ENCODE data around the gene IRX3.

IRX3 gene

DNA sequence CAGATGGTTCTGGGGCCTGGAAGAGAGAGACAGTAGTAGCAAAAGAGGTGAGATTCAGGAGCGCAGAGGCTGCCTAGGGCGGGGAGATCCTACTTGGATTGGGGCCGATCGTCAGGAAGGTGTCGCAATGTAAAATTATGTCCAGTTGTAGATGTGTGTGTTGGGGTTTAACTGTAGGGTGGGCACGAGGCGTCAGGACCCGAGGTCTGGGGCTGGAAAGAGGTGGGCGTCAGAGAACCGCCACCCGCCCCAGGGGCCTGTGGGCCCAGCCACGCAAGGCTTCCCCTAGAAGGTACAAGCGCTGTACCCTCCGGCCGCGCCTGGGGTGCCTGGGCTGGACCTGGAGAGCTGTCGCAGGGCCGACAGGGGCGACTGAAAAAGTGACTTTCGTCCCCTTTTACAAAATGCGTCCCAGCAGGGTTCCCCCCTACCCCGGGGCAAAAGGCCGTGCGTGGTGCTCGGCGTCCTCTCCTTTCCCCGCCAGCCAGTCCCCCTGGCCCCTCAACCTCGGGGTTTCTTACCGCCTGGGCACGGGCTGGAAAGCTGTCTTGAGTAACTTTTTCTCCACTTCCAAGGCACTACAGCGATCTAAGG lies 2.8 kb downstream of the IRX3 start:
- no peak for DNase-seq (ENCODE audit: low read depth)
- TF ChIP-seq, protein P1, sequence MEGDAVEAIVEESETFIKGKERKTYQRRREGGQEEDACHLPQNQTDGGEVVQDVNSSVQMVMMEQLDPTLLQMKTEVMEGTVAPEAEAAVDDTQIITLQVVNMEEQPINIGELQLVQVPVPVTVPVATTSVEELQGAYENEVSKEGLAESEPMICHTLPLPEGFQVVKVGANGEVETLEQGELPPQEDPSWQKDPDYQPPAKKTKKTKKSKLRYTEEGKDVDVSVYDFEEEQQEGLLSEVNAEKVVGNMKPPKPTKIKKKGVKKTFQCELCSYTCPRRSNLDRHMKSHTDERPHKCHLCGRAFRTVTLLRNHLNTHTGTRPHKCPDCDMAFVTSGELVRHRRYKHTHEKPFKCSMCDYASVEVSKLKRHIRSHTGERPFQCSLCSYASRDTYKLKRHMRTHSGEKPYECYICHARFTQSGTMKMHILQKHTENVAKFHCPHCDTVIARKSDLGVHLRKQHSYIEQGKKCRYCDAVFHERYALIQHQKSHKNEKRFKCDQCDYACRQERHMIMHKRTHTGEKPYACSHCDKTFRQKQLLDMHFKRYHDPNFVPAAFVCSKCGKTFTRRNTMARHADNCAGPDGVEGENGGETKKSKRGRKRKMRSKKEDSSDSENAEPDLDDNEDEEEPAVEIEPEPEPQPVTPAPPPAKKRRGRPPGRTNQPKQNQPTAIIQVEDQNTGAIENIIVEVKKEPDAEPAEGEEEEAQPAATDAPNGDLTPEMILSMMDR (IDR thresholded peaks at IDR 0.05; ENCODE audit: insufficient read depth, low read depth, low read length, missing control alignments) = no peak
- no peak overlapping the region for H3K4me3 ChIP-seq (ENCODE audit: low read depth, low read length)

DNA sequence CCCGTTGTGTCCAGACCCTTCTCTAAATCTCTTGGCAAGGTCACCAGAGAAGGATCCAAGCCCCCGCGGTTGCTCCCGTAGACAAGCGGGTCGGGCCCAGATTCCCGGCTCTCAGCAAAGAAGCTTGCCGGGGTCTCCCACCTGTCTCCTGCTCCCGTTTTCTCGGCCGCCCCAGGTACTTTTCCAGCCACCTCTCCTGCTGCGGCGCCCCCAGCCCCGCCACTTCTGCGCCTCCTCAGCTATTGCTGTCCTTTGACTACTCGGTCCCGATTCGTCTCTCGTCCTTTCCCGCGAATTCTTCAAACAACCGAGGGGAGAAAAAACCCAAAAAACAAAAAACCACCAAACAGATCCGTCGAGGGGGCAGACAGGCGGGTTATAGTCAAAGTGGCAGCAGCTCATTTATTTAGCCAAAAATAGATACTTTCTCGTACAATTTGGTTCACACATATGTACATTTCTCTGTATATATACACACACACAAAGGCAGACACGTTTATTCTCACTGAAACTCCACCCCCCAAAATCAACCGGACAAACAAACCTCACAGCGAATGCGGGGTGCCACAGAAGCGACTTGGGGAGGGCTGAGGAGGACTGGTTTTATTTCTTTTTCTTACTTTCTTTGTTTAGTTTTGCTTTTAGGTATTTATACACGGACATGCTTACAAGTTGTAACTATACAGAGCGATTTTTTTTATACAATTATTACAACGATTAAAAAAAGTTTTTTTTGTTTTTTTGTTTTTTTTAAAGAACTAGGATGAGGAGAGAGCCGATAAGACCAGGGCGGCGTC lies 3.5 kb downstream of the IRX3 start:
- no peak for DNase-seq (ENCODE audit: low read depth)
- H3K4me3 ChIP-seq (ENCODE audit: low read depth, low read length) = no peak overlapping the region
- TF ChIP-seq, protein P1 (IDR thresholded peaks at IDR 0.05; ENCODE audit: insufficient read depth, low read depth, low read length, missing control alignments) = no peak

DNA sequence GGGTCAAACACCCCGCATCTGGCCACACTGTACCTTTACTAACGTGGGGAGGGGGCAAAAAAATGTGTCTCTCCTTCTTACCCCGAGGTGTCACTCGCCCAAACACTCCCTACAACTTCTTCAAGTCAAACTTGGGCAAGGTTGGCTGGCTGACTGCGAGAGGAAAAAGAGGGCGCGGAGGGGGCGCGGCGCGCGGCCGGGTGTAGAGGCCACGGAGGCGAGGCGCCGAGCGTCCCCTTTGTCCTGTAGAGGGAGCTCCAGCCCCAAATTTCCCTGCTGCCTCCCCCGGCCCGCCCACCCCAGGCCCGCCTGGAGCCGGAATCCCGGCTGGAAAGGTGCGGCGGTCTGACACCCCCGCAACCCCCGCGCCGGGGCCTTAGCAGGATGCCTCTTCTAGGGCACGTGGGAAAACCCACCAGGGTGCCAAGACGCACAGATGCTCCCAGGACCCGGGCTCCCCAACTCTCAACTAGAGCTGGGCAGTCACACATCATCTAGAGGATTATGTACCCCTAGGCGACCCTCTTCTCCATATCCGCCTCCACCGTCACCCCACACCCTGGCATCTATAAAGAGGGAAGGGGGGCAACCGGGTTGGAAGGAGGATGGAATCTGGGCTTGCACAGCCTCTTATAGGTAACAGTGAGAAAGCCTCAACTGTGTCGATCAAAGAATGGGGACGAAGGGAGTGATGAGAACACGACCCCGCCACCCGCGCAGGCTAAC lies 4.2 kb downstream of the IRX3 start:
- DNase-seq (ENCODE audit: low read depth) = no peak
- TF ChIP-seq, protein P1 (IDR thresholded peaks at IDR 0.05; ENCODE audit: insufficient read depth, low read depth, low read length, missing control alignments) = peak; percentile 36
- H3K4me3 ChIP-seq (ENCODE audit: low read depth, low read length) = no peak overlapping the region

DNA sequence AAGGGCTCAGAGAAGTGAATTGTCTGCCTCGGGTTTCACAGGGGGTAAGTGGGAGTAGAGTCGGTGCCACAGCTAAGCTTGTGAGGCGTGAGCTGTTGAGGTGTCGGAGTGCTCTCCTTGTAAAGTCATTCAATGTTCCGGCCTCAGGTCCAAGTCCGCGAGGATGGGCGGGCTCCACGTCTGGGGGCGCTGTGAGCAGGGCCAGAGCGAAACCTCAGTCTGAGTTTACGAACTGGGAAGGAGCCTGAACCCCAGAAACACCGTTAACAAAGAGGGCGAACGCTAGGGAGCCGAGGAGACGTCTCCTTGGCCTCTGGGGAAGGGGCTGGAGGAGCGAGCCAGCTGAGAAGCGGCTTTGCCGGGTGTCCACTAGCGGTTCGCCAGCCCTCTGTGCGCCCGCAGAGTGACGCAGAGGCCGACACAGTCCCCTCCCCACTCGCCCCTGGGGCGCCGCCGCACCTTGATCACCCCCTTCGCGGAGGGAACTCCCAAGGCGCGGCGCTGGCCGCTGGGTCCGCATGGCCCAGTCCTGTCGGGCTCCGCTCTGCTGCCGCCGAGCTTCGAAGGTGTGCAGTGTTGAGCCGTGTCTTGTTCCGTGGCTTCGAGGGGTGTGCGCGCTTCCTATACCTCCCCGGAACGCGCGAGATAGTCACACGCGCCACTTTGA lies 4.9 kb downstream of the IRX3 start:
- no peak overlapping the region for H3K4me3 ChIP-seq (ENCODE audit: low read depth, low read length)
- TF ChIP-seq, protein P1 (IDR thresholded peaks at IDR 0.05; ENCODE audit: insufficient read depth, low read depth, low read length, missing control alignments) = no peak
- no peak for DNase-seq (ENCODE audit: low read depth)

DNA sequence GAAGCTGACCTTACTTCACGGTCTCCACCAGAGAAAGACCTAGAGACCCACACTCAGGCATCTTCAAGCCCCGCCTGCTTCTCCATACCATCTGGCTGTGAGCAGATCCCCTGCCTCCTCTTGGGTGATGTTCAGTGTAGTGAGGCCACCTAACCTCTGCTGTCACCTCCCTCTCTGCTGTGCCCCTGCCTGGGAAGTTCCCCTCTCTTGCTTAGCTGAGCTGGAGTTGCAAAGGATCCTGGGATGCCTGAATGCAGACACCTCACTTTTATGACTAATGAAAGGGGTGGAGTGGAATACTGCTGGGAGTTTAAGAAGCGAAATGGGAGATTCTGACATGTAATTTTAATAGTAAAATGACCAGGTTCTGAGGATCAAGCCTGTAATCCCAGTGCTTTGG lies 5.8 kb downstream of the IRX3 start:
- no peak overlapping the region for H3K4me3 ChIP-seq (ENCODE audit: low read depth, low read length)
- DNase-seq (ENCODE audit: low read depth) = no peak
- TF ChIP-seq, protein P1 (IDR thresholded peaks at IDR 0.05; ENCODE audit: insufficient read depth, low read depth, low read length, missing control alignments) = no peak

DNA sequence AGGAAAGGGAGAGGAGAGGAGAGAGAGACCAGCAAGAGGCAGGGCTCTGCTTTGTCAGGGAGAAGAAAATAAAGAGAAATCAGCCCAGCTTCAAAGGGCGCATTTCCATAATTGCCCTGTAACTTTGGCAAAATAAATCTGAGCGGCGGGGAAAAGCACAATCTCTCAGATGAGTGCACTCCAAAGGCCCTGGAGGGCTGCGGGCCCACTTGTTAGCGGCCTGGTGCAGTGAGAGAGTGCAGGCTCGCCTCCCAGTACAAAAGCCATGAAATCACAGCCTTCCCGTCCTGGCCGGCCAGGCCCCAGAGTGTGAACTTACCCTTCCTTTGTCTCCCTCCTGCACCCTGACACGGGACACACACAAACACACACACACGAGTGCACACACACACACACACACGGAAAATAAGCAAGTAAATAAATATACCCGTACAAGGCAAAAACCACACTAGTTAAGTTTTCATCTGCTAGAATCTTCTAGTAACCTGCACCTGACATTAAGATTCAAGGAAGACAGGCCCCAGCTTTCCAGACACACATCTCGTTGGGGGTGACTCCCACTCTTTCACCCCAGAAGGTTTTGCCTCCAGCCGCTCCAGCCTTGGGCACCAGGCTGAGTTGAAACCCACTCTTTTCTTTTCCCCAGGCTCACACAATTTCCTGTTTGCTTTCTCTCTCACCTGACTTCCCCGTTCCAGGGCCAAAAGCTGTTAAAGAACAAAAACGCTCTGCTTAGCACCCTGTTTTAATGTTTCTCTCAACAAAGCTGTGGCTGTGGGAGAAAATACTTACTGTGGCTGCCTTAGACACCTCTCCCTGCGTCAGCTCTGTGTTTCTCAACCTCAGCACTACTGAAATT lies 8.5 kb downstream of the IRX3 start:
- TF ChIP-seq, protein P1 (IDR thresholded peaks at IDR 0.05; ENCODE audit: insufficient read depth, low read depth, low read length, missing control alignments) = no peak
- no peak overlapping the region for H3K4me3 ChIP-seq (ENCODE audit: low read depth, low read length)
- no peak for DNase-seq (ENCODE audit: low read depth)

Measured in GM12865 (cell line).